Fibroblast of peridontal ligament (primary cell): ENCODE data around the gene GRK4.
"Not testable (repeated sequence)": the region's sequence is repeated elsewhere in the genome, so short reads cannot be mapped to it uniquely, and the experiment has no call there.

Experiments used
- DNase-seq: peaks from one replicate; pipeline ENCODE4 v3.0.0-alpha.2; 2010; ENCODE audit errors: extremely low read depth

The GRK4 gene

GRCh38 chr4:2941138-2942036, 22.0 kb upstream of the GRK4 start:
- DNase-seq: no peak

GRCh38 chr4:2942037-2942531, 21.3 kb upstream of the GRK4 start:
- DNase-seq: no peak

DNA sequence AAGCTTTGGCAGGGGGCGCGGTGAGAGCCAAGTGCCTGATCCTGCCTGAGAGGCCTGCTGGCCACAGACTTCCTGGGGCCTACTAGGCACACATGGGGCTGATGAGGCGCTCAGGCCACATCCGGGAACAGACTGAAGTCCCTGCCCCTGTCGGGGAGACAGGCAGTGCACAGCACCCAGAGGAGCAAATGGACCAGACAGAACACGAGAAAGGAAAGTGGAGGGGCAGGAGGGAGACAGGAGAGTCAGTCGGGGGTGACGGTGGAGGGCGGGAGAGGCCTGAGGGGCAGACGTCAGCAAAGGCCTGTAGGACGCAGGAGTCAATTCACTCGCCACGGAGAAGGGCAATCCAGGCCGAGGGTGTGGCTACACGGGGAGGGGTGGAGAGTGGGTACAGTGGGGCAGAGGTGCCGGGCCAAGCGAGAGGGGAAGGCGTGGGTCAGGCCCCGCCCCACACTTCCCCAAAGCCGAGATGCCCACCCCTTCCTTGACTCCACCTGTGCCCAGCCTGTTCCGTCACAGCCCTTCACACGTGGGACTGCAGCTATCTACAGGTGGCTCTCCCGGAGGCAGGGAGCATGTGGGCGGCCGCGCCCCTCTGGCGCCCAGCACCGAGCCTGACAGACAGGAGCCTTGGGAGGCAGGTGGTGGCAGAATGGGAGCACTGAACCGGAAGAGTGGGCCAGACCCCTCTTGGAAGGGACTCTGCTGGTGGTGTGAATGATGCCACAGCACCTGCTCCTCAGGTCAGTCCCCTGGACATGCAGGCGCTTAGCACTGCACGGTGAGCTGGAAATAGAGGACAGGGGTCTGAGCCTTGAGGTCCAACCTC, 20.6 kb upstream of the GRK4 start:
- DNase-seq: no peak

GRCh38 chr4:2943364-2944090, 19.8 kb upstream of the GRK4 start:
- no peak for DNase-seq

DNA sequence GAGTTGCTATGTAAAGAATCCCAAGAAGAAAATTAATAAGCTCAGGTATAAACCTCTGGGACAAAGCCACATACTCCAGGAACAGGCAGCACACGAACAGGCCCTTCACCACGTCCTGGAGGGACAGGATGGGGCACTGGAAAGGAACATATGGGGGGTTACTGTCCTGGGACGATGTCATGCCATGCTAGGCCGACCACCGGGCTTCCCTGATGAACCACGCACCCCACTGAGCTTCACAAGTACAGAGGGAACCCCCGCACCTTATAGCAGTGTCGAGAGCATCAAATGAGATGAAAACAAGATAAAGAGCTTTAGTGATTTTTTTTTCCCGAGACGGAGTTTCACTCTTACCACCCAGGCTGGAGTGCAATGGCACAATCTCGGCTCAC, 19.3 kb upstream of the GRK4 start:
- no peak for DNase-seq

DNA sequence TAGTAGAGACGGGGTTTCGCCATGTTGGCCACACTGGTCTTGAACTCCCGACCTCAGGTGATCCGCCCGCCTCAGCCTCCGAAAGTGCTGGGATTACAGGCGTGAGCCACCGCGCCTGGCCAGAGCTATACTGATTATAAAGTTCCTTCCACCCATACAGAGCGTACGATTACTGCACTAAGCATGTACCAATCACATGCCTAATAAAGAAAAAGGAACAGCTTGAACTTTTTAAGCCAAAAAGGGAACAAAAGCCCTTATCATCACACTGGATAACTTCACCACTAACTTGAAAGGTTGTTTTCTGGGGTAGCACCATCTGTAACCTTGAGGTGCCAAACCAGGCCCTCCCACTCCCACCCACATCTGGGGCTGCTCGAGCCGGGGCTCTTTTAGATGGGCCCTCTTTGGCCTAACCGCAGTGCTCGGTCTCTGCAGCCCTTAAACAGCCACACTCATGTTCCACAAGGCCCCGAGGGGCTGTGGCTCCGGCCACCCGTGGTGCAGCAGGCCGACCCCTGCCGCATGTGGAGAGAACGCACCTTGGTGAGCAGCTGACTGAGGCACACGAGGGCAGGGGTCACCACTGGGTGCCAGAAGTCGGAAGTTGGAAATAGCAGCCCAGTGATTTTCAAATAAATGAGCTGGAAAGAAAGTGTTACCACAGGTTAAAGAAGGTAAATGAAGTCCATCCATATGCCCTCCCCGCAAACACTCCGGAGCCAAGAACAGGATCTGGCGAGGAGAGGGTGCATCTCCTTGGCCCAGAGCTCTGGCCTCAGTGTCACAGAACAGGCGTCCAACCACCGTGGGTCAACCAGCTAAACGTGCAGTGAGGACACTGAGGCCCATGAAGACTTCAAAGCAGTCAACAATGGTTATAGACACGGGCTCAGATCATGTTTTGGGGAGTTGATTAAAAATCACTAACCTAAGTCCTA, 18.5 kb upstream of the GRK4 start:
- no peak for DNase-seq

- not testable (repeated sequence) for DNase-seq
Measured at GRCh38 chr4:2945619-2946604, 17.5 kb upstream of the GRK4 start.

GRCh38 chr4:2946812-2947600, 16.4 kb upstream of the GRK4 start:
- DNase-seq: no peak

- no peak for DNase-seq
Measured at GRCh38 chr4:2947926-2948325, 15.4 kb upstream of the GRK4 start.

- DNase-seq: peak; percentile 30
Measured at GRCh38 chr4:2948895-2949781, 14.2 kb upstream of the GRK4 start.

DNA sequence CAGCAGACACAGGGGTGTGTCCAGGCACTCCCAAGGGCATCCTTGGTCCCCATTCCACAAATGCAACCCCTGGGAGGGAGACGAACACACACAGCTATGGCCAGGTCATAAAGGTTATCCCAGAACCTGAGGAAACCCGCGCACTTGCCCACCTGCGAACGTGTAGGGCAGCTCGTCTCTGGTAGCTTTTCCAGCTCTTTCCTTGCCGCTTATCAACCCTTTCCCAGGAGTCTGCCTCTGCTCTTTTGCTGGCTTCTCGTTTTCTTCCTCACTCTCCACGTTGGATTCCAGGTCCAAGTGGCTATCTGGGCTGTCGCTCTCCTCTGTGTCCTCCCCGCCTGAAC, 13.6 kb upstream of the GRK4 start:
- DNase-seq: no peak

DNA sequence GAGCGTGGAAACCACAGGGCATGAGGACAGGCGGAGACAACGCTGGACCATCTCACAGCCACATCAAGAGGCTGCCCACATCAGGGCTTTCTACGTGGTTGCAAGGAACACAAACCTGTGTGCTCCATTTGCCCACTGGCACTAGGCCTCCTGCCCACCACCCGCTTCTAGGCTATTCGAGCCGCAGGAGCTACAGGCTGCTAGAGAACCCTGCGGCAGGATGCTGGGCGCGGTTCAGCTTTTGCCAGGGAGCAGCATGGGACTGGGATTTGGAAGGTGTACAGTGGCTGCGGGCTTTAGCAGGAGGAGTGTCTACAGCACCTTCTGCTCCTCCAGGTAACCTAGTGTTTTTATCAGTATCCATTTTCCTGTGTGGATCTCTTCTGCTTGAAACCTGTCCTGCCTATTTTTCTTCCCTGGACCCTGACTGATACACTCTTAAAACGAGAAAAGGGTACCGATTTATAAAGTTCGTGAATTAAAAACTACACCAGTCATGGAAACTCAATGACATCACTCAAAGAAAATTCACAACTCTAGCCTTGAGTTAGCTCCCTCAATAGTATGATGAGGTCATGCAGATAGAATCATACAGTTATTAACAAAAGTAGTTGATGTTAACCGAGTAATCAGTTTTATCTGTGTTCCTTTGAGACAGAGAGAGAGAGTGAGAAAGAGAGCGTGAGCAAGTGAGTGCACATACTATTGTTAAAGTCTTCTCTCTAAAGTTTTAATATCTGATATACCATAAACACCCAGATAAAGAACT, 13.0 kb upstream of the GRK4 start:
- DNase-seq: no peak

DNA sequence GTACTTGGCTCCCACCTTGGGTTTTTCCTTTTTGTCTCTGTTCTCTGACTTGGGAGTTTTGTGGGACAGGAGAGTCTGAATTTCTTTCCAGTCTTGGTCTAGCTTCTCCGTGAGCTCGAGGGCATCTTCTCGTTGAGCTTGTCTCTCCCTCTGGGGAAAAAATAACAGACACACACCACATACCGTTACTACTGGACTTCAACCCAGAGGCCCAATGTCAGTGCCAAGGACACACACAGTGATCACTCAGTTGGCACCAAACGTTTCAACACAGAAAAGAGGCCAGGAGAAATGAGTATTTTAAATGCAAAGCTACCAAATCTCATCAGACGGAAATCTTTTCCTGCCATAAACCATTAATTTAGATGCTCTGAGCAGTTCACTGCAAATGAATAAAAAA, 9.9 kb upstream of the GRK4 start:
- DNase-seq: no peak

DNA sequence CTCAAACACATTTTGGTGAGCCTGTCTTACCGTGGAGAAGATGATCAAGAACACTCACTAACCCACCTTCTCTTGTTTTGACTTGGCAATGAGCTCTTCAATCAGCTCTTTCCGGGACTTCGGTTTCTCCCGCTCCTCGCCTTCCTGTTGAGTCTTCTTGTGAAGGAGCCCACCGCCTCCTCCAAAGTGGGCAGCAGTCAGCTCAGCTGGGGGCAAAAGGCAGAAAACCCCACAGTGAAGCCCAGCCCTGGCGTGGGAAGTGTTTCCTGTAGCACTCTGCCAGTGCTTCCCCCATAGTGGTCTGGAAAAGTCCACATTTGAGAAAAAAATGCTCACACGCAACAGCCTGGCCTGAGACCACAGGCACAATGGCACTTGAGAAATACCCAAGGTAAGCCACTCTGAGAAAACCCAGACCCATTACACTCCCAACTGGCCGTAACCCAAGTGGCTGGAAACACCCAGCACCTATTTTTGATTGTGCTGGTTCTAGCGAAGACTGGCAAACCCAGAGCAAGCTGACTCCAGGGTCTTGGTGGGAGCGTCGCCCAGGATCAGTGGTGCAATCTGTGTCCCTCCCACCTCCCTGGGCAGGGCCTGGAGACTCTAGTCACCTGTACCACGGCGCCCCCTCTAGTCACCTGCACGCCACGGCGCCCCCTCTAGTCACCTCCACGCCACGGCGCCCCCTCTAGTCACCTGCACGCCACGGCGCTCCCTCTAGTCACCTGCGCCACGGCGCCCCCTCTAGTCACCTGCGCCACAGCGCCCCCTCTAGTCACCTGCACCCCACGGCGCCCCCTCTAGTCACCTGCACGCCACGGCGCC, 8.8 kb upstream of the GRK4 start:
- DNase-seq: no peak

DNA sequence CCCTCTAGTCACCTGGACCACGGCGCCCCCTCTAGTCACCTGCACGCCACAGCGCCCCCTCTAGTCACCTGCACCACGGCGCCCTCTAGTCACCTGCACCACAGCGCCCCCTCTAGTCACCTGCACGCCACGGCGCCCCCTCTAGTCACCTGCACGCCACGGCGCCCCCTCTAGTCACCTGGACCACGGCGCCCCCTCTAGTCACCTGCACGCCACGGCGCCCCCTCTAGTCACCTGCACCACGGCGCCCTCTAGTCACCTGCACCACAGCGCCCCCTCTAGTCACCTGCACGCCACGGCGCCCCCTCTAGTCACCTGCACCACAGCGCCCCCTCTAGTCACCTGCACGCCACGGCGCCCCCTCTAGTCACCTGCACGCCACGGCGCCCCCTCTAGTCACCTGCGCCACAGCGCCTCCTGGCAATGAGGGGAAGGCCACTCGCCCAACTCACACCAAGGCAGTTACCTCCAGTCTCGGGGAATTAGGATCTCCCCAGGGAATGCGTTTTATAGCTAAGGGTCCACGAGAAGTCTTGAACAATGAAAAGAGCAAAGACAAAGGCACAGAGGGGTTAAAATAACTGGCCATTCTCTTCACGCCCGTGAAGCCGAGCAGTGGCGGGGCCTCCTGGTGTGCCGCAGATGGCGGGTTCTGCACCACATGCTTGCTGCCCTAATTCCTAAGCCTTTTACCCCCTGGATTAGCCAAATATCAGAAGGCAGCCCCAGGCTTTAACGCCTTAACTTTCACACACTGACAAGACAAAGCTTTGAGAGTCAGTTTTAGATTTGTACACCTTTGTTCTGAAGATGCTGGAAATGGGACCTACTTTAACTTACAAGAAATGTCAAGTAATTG, 8.0 kb upstream of the GRK4 start:
- DNase-seq: not testable (repeated sequence)
